Ectodermal cell (in vitro differentiated cells): Measurements from ENCODE around the gene TACC3.

Experiments used
- H3K27ac ChIP-seq: 2 replicates; pipeline ENCODE4 v1.7.0; 2013; ENCODE audit warnings: mild to moderate bottlenecking, low read depth, low read length; ENCODE audit not compliant: insufficient read depth, poor library complexity, severe bottlenecking
- H3K27me3 ChIP-seq: 2 replicates; pipeline ENCODE4 v1.7.0; 2013; ENCODE audit warnings: mild to moderate bottlenecking, low read length; ENCODE audit not compliant: insufficient read depth, control insufficient read depth, poor library complexity, severe bottlenecking
- H3K36me3 ChIP-seq: one replicate; pipeline ENCODE4 v1.7.0; 2013; ENCODE audit warnings: low read length; ENCODE audit not compliant: control insufficient read depth, insufficient read depth
- H3K4me1 ChIP-seq: one replicate; pipeline ENCODE4 v1.7.0; 2013; ENCODE audit warnings: low read length; ENCODE audit not compliant: control insufficient read depth, insufficient read depth
- H3K4me3 ChIP-seq: 2 replicates; pipeline ENCODE4 v1.7.0; 2013; ENCODE audit warnings: low read depth, low read length, control low read depth; ENCODE audit not compliant: insufficient read depth
- H3K9me3 ChIP-seq: 2 replicates; pipeline ENCODE4 v1.7.0; 2013; ENCODE audit warnings: mild to moderate bottlenecking, low read length, moderate library complexity; ENCODE audit not compliant: control insufficient read depth
- WGBS, 2 experiments: methylation state at CpG; one replicate each; pipeline ENCODE4 v1.1.7; 2013; ENCODE audit warnings: missing lambda C conversion rate in 2 of 2; 5-methylcytosine and 5-hydroxymethylcytosine counted together

TACC3 gene

GRCh38 chr4:1784789-1785591 lies 63.7 kb downstream of the TACC3 start:
- WGBS, 2 experiments, result 87 to 91% methylated on average over 17 of the region's 17 CpGs

DNA sequence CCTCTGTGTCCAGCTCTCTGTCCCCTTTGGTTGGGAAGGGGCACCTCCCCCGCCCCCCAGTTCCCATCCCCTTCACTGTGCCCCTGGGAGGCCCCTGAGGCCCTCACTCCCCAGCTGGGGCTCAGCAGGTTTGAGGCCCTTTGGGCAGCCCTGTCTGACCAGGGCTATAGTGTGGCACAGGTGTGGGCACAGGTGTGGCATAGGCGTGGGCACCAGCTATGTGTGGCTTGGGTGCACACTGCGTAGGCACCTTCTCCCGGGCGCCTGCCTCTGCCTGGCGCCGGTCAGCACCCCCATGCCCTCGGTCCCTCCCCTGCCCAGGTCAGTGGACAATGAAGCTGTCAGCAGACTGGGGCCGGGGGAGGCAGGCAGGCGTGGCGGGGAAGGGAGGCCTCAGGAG lies 64.3 kb downstream of the TACC3 start:
- no peak overlapping the region for H3K27ac ChIP-seq
- 93 to 94% methylated on average over 11 of the region's 11 CpGs for WGBS, 2 experiments
- no peaks in the 10 kb centered on the region for H3K36me3 ChIP-seq
- no peaks in the 10 kb centered on the region for H3K9me3 ChIP-seq
- no peak overlapping the region for H3K4me3 ChIP-seq
- H3K4me1 ChIP-seq, result peaks cover 14% of the 10 kb centered on the region
- H3K27me3 ChIP-seq, result no peaks in the 10 kb centered on the region

More at GRCh38 chr4:1784789-1785591, 63.7 kb downstream of the TACC3 start:
- no peaks in the 10 kb centered on the region for H3K27me3 ChIP-seq
- peaks cover 17% of the 10 kb centered on the region for H3K4me1 ChIP-seq
- no peaks in the 10 kb centered on the region for H3K9me3 ChIP-seq
- H3K4me3 ChIP-seq, result no peak overlapping the region
- H3K27ac ChIP-seq, result no peak overlapping the region
- no peaks in the 10 kb centered on the region for H3K36me3 ChIP-seq

- Histone ChIP-seq H3K9me3 (no peaks in the 10 kb centered on the region), H3K4me1 (peaks cover 14% of the 10 kb centered on the region), H3K4me3 (no peak overlapping the region), H3K27me3 (peaks cover 4% of the 10 kb centered on the region), H3K27ac (no peak overlapping the region), H3K36me3 (no peaks in the 10 kb centered on the region)
- WGBS, 2 experiments, result 92 to 93% methylated on average over 34 of the region's 34 CpGs
Measured at GRCh38 chr4:1786544-1787362, 65.4 kb downstream of the TACC3 start.

DNA sequence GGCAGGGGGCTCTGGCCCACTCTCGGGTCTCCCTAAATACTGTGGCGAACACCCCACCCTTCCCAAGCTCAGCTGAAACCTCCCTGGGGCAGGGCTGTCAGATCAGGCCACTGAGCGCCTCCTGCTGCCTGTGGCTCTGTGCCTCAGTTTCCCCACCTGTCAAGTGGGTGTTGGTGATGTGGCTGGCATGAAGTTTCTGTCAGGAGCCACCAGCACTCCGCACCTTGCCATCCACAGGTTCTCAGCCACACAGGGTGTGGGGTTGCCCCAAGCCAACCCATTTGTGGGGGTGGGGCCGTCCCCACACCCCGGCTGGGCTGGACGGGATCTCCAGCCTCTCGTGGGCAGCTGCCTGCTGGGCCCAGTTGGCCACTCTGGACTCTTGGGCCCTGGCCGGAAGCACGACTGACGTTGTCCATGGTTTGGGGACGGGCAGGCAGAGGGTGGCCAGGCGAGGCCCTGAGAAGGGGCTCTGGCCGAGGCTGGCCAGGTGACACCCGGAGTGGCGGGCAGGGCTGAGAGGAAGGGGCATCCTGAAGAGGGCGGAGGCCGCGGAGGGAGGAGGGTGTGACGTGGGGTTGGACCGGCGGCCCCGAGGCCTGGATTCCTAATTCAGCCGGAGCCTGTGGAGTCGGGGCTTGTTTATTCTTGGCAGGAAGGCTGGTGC lies 66.2 kb downstream of the TACC3 start:
- no peak overlapping the region for H3K27ac ChIP-seq
- no peaks in the 10 kb centered on the region for H3K9me3 ChIP-seq
- H3K4me1 ChIP-seq, result peaks cover 18% of the 10 kb centered on the region
- WGBS, 2 experiments, result 72 to 78% methylated on average over 25 of the region's 25 CpGs
- H3K36me3 ChIP-seq, result no peaks in the 10 kb centered on the region
- peaks cover 10% of the 10 kb centered on the region for H3K27me3 ChIP-seq
- H3K4me3 ChIP-seq, result no peak overlapping the region

DNA sequence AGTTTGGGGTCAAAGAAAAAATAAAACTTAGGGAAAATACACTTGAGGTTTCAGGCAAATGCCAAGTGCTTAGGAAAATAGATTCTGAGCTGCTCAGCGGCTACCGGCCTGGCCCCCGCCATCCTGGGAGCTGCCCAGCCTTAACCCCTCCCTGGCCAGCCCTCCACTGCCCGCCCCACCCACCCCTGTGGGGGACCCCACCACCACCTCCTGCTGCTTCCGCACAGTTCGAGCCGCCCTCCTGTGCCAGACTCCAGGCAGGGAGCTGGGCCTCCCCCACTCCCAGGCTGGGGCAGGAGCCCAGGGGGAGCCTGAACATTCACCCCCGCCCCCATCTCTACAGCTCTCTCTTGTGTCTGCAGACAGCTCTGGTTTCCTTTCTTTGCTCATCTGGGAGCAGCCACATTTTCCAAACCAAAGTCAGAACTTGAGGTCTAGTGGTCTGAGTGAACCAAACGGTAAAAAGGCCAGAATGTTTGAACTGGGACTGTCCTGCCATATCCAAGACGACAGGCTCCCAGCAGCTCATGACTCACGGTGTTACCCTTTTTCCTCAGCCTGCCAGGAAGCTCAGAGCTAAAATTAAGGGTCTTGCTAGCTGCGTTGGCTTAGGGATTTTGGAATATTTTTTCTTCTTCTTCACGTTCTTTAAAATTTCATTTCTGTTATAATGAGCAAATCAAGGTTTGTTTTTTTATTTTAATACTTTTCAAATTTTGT lies 67.1 kb downstream of the TACC3 start:
- Histone ChIP-seq H3K4me3 (no peak overlapping the region), H3K4me1 (peaks cover 20% of the 10 kb centered on the region), H3K9me3 (no peaks in the 10 kb centered on the region), H3K27me3 (peaks cover 13% of the 10 kb centered on the region), H3K27ac (no peak overlapping the region), H3K36me3 (no peaks in the 10 kb centered on the region)
- 64 to 67% methylated on average over 11 to 12 of the region's 13 CpGs for WGBS, 2 experiments

- WGBS, 2 experiments, result 89 to 90% methylated on average over 21 of the region's 21 CpGs
- H3K27me3 ChIP-seq, result peaks cover 21% of the 10 kb centered on the region
- H3K4me1 ChIP-seq, result peaks cover 20% of the 10 kb centered on the region
- H3K27ac ChIP-seq, result no peak overlapping the region
- no peaks in the 10 kb centered on the region for H3K9me3 ChIP-seq
- no peaks in the 10 kb centered on the region for H3K36me3 ChIP-seq
- no peak overlapping the region for H3K4me3 ChIP-seq
Measured at GRCh38 chr4:1789552-1789951, 68.2 kb downstream of the TACC3 start.

DNA sequence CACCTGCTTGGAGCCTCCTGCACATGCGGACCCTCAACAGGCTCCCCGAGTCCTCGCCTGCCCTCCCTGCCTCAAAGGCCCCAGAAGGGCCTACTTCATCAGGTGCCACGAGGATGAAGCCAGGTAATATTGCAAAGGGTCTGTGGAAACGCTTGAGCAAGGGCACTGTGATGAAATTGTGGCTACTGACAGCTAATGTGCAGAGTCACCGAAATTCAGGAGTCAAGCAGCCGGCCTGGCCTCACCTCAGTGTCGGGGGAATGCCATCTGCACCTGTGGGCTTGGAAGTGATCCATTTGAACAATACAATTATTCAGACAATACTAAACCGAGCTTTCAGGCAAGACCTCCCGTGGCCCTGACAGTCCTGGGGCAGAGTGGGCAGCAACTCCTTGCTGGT lies 68.7 kb downstream of the TACC3 start:
- H3K36me3 ChIP-seq, result no peaks in the 10 kb centered on the region
- peaks cover 25% of the 10 kb centered on the region for H3K27me3 ChIP-seq
- H3K4me3 ChIP-seq, result no peak overlapping the region
- WGBS, 2 experiments, result 89 to 90% methylated on average over 10 of the region's 10 CpGs
- H3K27ac ChIP-seq, result no peak overlapping the region
- no peaks in the 10 kb centered on the region for H3K9me3 ChIP-seq
- peaks cover 18% of the 10 kb centered on the region for H3K4me1 ChIP-seq

DNA sequence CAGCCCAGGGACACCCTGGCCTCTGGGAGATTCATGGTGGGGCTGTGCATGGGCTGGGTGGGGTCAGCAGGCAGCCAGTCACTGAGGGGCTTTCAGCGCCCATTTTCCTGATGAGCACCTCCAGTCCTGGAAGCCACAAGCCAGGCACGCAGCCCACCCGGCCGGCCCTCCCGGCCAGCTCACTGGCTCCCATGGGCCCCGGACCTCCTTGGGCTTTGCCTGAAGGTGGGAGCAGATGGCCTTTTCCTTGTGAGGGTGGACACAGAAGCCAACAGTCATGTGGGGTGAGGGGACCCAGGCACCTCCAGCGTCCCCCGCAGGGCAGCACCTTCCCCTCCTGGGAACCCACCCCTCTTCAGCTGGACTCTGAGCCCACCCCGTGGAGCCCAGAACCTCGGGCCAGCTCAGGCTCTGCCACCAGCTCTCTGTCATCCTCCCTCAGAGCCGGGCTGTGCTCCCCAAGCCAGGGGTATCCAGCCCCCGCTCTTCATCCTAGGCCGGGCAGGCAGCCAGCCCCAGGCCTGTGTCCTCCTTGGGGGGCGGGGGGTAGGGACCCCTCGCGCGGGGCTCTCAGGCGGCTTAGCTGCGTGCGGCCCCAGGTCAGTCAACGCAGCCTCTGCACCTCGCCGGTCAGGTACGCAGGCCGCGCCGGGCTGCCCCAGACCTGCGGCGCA lies 71.0 kb downstream of the TACC3 start:
- Histone ChIP-seq H3K36me3 (no peaks in the 10 kb centered on the region), H3K27ac (no peak overlapping the region), H3K4me3 (peak overlapping the region; percentile 22), H3K27me3 (peaks cover 32% of the 10 kb centered on the region), H3K9me3 (no peaks in the 10 kb centered on the region), H3K4me1 (peaks cover 32% of the 10 kb centered on the region)
- WGBS, 2 experiments, result 37 to 38% methylated on average over 29 of the region's 29 CpGs

GRCh38 chr4:1792832-1793495 lies 71.6 kb downstream of the TACC3 start, which contains the start of gene FGFR3:
Gene FGFR3, plus strand, starts transcription at chr4:1793293. Its CDS starts 642 bp downstream, at chr4:1793935.
- peaks cover 30% of the 10 kb centered on the region for H3K4me1 ChIP-seq
- H3K36me3 ChIP-seq, result no peaks in the 10 kb centered on the region
- peak within 1 kb of the TSS; percentile 63 for H3K4me3 ChIP-seq
- no peak within 1 kb of the TSS for H3K27ac ChIP-seq
- WGBS, 2 experiments, result 0 to 1% methylated on average over 95 of the region's 95 CpGs
- H3K9me3 ChIP-seq, result no peaks in the 10 kb centered on the region
- H3K27me3 ChIP-seq, result peaks cover 32% of the 10 kb centered on the region
